Renal pelvis (tissue), 12 donors: Measurements from ENCODE around the gene EID3. TPM values are rescaled to one million over a fixed set of nuclear protein-coding genes. Genes with fewer than 3 reads are reported as not detected.
"Not testable (repeated sequence)": the region's sequence is repeated elsewhere in the genome, so short reads cannot be mapped to it uniquely, and the experiment has no call there.

ENCODE experiments used
- DNase-seq: peaks from one replicate; pipeline ENCODE4 v3.0.0-alpha.2; 2013
- long read RNA-seq, 16 experiments: transcript quantifications; one replicate each; lab custom pipeline, GENCODE V29; 2026
- polyA plus RNA-seq, 3 donors: library from polyadenylated mRNA; unstranded; fragments of 120-200 nt; gene quantifications; one replicate each; pipeline ENCODE4 v1.2.1, GENCODE V29; 2013; ENCODE audit not compliant: insufficient read length in 3 of 3

Gene EID3
- 1 to 10 TPM; 4.4 to 4.5 (median 4.5) TPM for polyA plus RNA-seq
- long read RNA-seq, donor 1, partial matches to known transcripts = 0 of 4 reads
- long read RNA-seq, donor 1, other reads (novel, unspliced or antisense) = 0 of 4 reads
- long read RNA-seq, donor 2, partial matches to known transcripts = 0 of 4 reads
- long read RNA-seq, donor 2, other reads (novel, unspliced or antisense) = 0 of 4 reads
- long read RNA-seq, donor 3, partial matches to known transcripts = 0 of 1 reads
- long read RNA-seq, donor 3, other reads (novel, unspliced or antisense) = 0 of 1 reads
- long read RNA-seq, donor 4, partial matches to known transcripts = 0 of 3 reads
- long read RNA-seq, donor 4, other reads (novel, unspliced or antisense) = 0 of 3 reads
- long read RNA-seq, donor 5, transcript EID3-201 (1 exons, 1,467 nt) = major isoform, 5 of 5 reads
- long read RNA-seq, donor 5, partial matches to known transcripts = 0 of 5 reads
- long read RNA-seq, donor 5, other reads (novel, unspliced or antisense) = 0 of 5 reads
- long read RNA-seq, donor 6, partial matches to known transcripts = 0 of 2 reads
- long read RNA-seq, donor 6, other reads (novel, unspliced or antisense) = 0 of 2 reads
- long read RNA-seq, donor 7, partial matches to known transcripts = 0 of 1 reads
- long read RNA-seq, donor 7, other reads (novel, unspliced or antisense) = 0 of 1 reads
- long read RNA-seq, donor 8, partial matches to known transcripts = 0 of 1 reads
- long read RNA-seq, donor 8, other reads (novel, unspliced or antisense) = 0 of 1 reads
- long read RNA-seq, donor 9, transcript EID3-201 (1 exons, 1,467 nt) = major isoform, 5 of 5 reads
- long read RNA-seq, donor 9, partial matches to known transcripts = 0 of 5 reads
- long read RNA-seq, donor 9, other reads (novel, unspliced or antisense) = 0 of 5 reads
- long read RNA-seq, donor 10, transcript EID3-201 (1 exons, 1,467 nt) = major isoform, 5 of 5 reads
- long read RNA-seq, donor 10, partial matches to known transcripts = 0 of 5 reads
- long read RNA-seq, donor 10, other reads (novel, unspliced or antisense) = 0 of 5 reads
- long read RNA-seq, donor 11, partial matches to known transcripts = 0 of 2 reads
- long read RNA-seq, donor 11, other reads (novel, unspliced or antisense) = 0 of 2 reads
- long read RNA-seq, donor 12, partial matches to known transcripts = 0 of 1 reads
- long read RNA-seq, donor 12, other reads (novel, unspliced or antisense) = 0 of 1 reads
- long read RNA-seq, donor 13, partial matches to known transcripts = 0 of 1 reads
- long read RNA-seq, donor 13, other reads (novel, unspliced or antisense) = 0 of 1 reads
- long read RNA-seq, donor 14 = 0 reads
- long read RNA-seq, donor 15, transcript EID3-201 (1 exons, 1,467 nt) = major isoform, 5 of 5 reads
- long read RNA-seq, donor 15, partial matches to known transcripts = 0 of 5 reads
- long read RNA-seq, donor 15, other reads (novel, unspliced or antisense) = 0 of 5 reads
- long read RNA-seq, donor 16, transcript EID3-201 (1 exons, 1,467 nt) = major isoform, 6 of 6 reads
- long read RNA-seq, donor 16, partial matches to known transcripts = 0 of 6 reads
- long read RNA-seq, donor 16, other reads (novel, unspliced or antisense) = 0 of 6 reads

GRCh38 chr12:104303538-104304151 is at the start of gene EID3:
TSS of gene EID3 (plus strand) at chr12:104303739. CDS start at chr12:104303935, 196 bp downstream.
- peak; percentile 84 for DNase-seq

- DNase-seq = no peak
These were observed 45.5 kb upstream of the EID3 start for GRCh38 chr12:104257913-104258472.

- no peak for DNase-seq
These were observed 45.0 kb upstream of the EID3 start for GRCh38 chr12:104258476-104259067.

- no peak for DNase-seq
These were observed 40.5 kb upstream of the EID3 start for GRCh38 chr12:104263026-104263425.

GRCh38 chr12:104263580-104264358 is 39.8 kb upstream of the EID3 start:
- no peak for DNase-seq

GRCh38 chr12:104265436-104265835 is 38.1 kb upstream of the EID3 start:
- not testable (repeated sequence) for DNase-seq

GRCh38 chr12:104272938-104273337 is 30.6 kb upstream of the EID3 start:
- no peak for DNase-seq

- DNase-seq = no peak
These were observed 30.0 kb upstream of the EID3 start for GRCh38 chr12:104273503-104273902.

GRCh38 chr12:104274811-104275210 is 28.7 kb upstream of the EID3 start:
- no peak for DNase-seq

GRCh38 chr12:104275689-104276088 is 27.9 kb upstream of the EID3 start:
- no peak for DNase-seq

GRCh38 chr12:104276273-104277131 is 27.0 kb upstream of the EID3 start:
- peak; percentile 54 for DNase-seq

- no peak for DNase-seq
These were observed 24.4 kb upstream of the EID3 start for GRCh38 chr12:104279164-104279563.

GRCh38 chr12:104280111-104280510 is 23.4 kb upstream of the EID3 start:
- DNase-seq = no peak

GRCh38 chr12:104280717-104281458 is 22.7 kb upstream of the EID3 start:
- no peak for DNase-seq

GRCh38 chr12:104281636-104282035 is 21.9 kb upstream of the EID3 start:
- DNase-seq = no peak

- DNase-seq = no peak
These were observed 21.4 kb upstream of the EID3 start for GRCh38 chr12:104282109-104282508.

- DNase-seq = no peak
These were observed 17.6 kb upstream of the EID3 start for GRCh38 chr12:104285740-104286515.
